UCSD-AML1 (cell line): ENCODE data around the gene LIM2.
"Not testable (repeated sequence)": the region's sequence is repeated elsewhere in the genome, so short reads cannot be mapped to it uniquely, and the experiment has no call there.

Experiments used
- DNase-seq: peaks from one replicate; lab custom pipeline; 2025; ENCODE audit not compliant: unreplicated experiment; lab: John Stamatoyannopoulos, UW

LIM2 gene

DNA sequence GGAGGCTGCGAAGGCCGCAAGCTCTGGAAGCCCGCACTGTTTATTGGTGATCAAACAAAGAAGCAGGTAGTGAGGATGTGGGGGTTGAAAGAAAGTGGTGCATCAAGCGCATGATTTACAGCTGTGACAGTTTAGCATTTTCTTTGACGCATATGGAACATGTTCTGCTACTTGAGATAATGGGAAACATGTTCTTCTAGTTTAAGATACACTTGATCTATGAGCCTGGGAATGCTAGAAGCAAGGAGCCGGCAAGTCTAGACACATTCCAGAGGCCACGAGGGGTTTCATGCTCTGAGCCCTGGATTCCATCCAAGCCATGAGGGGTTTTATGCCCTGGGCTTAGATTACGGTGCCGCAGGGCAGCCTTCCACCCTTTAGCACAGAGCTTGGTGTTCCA is 9.7 kb upstream of the LIM2 start:
- DNase-seq = not testable (repeated sequence)

GRCh38 chr19:51396175-51396574 is 8.4 kb upstream of the LIM2 start:
- DNase-seq = no peak

- peak; percentile 91 for DNase-seq
Measured at GRCh38 chr19:51394050-51394836, 6.5 kb upstream of the LIM2 start.

- no peak for DNase-seq
Measured at GRCh38 chr19:51392701-51393100, 4.9 kb upstream of the LIM2 start.

- no peak for DNase-seq
Measured at GRCh38 chr19:51391073-51391611, 3.4 kb upstream of the LIM2 start.

GRCh38 chr19:51389143-51389542 is 1.4 kb upstream of the LIM2 start:
- DNase-seq = no peak

- no peak for DNase-seq
Measured at GRCh38 chr19:51386882-51387520, 773 bp downstream of the LIM2 start.

DNA sequence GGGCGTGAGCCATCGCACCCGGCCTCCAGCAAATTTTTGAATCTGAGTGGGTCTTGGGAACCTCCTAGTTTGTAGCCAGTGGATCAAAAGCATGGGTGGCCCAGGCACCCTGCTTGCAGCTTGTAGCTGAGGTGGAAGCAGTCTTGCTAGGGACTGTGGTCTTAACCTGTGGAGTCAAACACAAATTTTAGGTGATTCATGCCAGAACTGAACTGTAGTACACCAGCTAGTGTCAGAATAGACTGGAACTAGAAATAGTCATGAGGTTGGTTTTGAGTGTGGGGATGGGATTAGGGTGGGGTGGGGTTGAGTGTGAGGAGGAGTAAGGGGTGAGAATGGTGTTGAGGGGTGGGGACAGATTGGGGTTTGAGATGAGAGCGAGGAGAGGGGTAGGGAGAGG is 5.8 kb downstream of the LIM2 start:
- DNase-seq = no peak

- no peak for DNase-seq
Measured at GRCh38 chr19:51380379-51380778, 7.4 kb downstream of the LIM2 start.

- no peak for DNase-seq
Measured at GRCh38 chr19:51377422-51377821, 10.4 kb downstream of the LIM2 start.

DNA sequence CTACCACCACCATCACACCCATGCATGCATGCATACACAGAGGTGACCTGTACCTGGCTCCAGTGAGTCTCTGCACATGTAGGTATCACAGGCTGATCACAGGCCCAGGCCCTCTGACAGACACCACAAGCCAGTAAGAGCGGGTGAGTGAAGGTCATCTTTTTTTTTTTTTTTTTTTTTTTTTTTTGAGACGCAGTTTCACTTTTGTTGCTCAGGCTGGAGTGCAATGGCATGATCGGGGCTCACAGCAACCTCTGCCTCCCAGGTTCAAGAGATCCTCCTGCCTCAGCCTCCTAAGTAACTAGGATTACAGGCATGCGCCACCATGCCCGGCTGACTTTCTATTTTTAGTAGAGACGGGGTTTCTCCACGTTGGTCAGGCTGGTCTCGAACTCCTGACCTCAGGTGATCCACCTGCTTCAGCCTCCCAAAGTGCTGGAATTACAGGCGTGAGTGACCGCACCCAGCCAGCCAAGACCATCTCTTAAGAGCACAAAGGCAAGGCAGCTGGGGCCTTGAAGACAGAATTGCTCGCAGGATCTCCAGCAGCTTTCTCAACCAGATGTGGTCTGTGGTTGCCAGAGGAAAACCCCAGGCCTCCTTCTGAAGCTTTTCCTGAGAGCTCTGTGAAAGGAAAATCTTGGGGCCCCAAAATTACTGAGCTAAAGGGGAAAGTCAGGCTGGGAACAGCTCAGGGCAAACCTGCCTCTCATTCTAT is 12.1 kb downstream of the LIM2 start:
- peak; percentile 70 for DNase-seq

DNA sequence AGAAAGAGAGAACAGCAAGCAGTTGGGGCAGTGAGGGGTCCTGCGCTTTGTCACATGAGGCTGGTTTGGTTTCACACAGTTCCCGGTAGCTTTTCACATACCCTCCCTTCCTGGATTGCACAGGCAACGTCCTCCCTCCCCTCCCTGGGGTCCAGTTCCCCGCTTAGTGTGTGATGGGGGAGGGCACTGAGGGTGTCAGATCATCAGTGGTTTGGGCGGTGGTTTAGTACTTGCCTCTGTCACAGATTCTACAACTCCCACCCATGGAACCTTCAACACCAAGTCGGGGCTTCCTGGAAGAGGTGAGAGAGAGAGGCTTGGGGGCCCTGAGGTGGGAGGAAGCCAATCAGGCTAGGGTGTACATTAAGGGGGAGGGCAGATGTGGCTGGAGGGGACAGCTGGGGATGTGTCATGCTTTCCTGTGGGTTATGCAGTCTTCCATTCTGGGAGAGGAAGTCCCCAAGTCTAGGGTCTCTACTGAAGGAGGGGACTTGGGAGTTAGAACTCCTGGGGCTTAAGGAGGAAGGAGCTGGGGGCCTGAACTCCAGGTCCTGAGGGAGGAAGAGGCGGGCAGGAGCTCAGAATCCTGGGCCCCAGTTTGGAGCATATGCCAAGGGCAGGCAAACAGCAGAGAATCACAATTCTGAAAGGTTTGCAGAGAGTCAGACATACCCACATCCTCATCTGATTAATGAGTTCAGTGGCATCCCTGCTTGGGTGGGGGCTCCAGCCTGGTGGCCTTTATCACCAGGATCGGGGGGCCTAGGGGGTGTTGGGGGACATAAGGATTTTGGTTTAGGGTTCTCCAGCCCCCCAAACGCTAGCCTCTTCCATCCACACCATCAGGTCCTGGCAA is 14.9 kb downstream of the LIM2 start, which contains the start of gene NKG7:
Gene NKG7, minus strand, starts transcription at position 6 of the 856 bp plus-strand sequence. CDS start 119 bp downstream, outside the sequence.
- DNase-seq = peak; percentile 81

- no peak for DNase-seq
Measured at GRCh38 chr19:51372021-51372648, 15.6 kb downstream of the LIM2 start.

DNA sequence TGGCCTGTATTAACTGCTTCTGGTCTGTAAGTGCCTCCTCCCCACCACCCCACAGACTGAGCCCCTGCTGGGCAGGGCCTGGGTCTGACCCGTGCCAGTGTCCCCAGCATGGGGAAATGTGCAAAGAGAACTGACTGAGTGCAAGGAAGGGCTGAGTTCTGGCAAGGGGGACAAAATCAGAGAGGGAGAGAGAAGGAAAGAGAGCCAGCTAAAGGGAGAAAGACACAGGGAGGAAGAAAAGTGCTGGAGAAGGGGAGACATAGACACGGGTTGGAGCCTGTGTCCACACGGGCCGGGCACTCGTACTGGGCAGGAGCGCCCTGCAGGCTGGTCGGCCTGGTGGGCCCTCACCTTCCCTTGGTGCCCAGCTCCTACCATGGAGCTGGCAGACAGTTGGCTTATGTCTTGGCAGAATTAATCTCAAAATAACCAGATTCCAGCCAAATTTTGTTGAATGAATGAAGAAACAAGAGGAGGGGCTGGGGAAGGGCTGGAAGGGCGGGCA is 16.5 kb downstream of the LIM2 start:
- no peak for DNase-seq

DNA sequence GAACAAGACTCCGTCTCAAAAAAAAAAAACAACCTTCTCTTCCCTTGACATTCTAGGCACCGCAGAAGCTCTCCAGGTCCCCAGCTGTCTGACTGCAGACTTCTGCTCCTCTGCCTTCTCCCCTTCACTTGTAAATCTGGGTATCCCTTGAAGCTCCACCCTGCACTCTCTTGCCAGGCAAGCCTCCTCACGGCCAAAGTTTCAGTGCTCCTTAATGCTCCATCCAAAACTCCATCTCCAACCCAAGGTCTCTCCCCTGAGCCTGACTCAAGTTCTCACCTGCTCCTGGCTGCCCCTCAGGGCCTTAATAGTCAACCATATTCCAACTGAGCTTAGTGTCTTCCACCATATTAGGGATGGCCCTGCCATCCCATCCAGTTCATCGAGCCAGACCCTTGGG is 17.5 kb downstream of the LIM2 start:
- DNase-seq = no peak

- peak; percentile 43 for DNase-seq
Measured at GRCh38 chr19:51368366-51369282, 19.1 kb downstream of the LIM2 start, which contains the start of gene CLDND2. TSS of gene CLDND2 (minus strand) at chr19:51369003. CDS start at chr19:51368577, 426 bp downstream.

GRCh38 chr19:51367565-51368365 is 20.0 kb downstream of the LIM2 start:
- DNase-seq = peak; percentile 99

GRCh38 chr19:51367255-51367564 is 20.6 kb downstream of the LIM2 start:
- DNase-seq = no peak
